ENCODE results near the gene ATP2B3.
"Not testable (repeated sequence)": the region's sequence is repeated elsewhere in the genome, so short reads cannot be mapped to it uniquely, and the experiment has no call there.

ATP2B3 gene

GRCh38 chrX:153596981-153597750, 79.7 kb downstream of the ATP2B3 start:
- DNase-seq, result no peak

- peak; percentile 36 for DNase-seq
Observed at GRCh38 chrX:153598541-153599191, 81.2 kb downstream of the ATP2B3 start, which contains the start of gene CCNQ. TSS of gene CCNQ (minus strand) at chrX:153599139. CDS start at chrX:153599073, 66 bp downstream.

GRCh38 chrX:153599192-153600031, 82.0 kb downstream of the ATP2B3 start:
- DNase-seq, result peak; percentile 92

GRCh38 chrX:153600032-153600373, 82.6 kb downstream of the ATP2B3 start:
- DNase-seq, result peak; percentile 31

GRCh38 chrX:153600921-153601320, 83.5 kb downstream of the ATP2B3 start:
- DNase-seq, result no peak

GRCh38 chrX:153601511-153602110, 84.2 kb downstream of the ATP2B3 start:
- DNase-seq, result no peak

GRCh38 chrX:153602601-153603000, 85.2 kb downstream of the ATP2B3 start:
- DNase-seq, result no peak

GRCh38 chrX:153603131-153603656, 85.8 kb downstream of the ATP2B3 start:
- DNase-seq, result no peak

- not testable (repeated sequence) for DNase-seq
Observed at GRCh38 chrX:153604666-153605380, 87.4 kb downstream of the ATP2B3 start.

- no peak for DNase-seq
Observed at GRCh38 chrX:153606503-153606902, 89.1 kb downstream of the ATP2B3 start.

- DNase-seq, result peak; percentile 0
Observed at GRCh38 chrX:153608376-153608775, 90.9 kb downstream of the ATP2B3 start.

- DNase-seq, result no peak
Observed at GRCh38 chrX:153608806-153609205, 91.4 kb downstream of the ATP2B3 start.

GRCh38 chrX:153609917-153610835, 92.7 kb downstream of the ATP2B3 start:
- DNase-seq, result peak; percentile 87

GRCh38 chrX:153610836-153611213, 93.4 kb downstream of the ATP2B3 start:
- no peak for DNase-seq

GRCh38 chrX:153611298-153612095, 94.1 kb downstream of the ATP2B3 start:
- DNase-seq, result no peak

GRCh38 chrX:153612413-153612812, 95.0 kb downstream of the ATP2B3 start:
- DNase-seq, result no peak

- DNase-seq, result no peak
Observed at GRCh38 chrX:153614818-153615217, 97.4 kb downstream of the ATP2B3 start.

- DNase-seq, result no peak
Observed at GRCh38 chrX:153620576-153620975, 103.1 kb downstream of the ATP2B3 start.

GRCh38 chrX:153621949-153622598, 104.6 kb downstream of the ATP2B3 start:
- no peak for DNase-seq
